NCI-H146 treated with DMSO at 0.1 percent for 48 hours (cell line): ENCODE measurements around the gene ABCC5.
"Not testable (repeated sequence)": the region's sequence is repeated elsewhere in the genome, so short reads cannot be mapped to it uniquely, and the experiment has no call there.

Source experiments
- DNase-seq: peaks from one replicate; lab custom pipeline; 2025; ENCODE audit not compliant: unreplicated experiment; lab: John Stamatoyannopoulos, UW

Gene ABCC5

DNA sequence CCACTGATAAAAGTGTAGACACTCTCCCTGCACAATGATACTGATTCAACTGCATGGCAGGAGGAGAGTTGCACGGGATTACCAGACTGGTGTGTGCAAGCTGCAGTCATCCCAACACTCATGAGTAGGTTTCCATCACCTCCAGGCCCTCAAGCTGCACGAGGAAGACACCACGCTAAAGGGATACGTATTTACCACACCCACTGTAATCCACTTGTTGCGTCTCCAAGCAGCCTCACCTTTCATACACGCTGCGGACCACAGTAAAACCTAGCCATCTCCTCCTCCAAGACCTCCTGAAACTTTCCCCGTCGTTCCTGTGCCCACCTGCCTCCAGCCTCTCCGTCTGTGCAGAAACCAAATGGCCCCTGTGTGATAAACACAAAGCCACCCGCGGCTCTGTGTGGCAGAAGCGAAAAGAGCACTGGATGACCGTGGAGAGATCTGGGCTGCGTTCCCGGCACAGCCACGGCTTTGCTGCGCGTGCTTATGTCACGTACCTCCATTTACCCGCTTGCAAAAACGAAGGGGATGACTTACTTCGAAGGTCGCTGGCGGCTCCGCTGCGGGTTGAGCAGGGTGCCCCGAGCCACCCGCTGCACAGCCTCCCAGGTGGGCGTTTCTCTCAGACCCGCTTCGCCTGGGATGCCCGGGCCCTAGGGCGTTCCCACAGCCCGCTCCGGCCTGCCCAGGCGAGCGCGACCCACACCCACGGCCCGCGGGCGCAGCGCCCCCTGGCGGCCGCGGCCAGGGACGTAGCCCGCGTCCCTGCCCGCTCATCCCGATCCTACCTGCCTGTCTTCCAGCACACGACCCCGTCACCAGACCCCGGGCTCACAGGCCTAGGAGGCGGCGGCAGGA lies 643 bp downstream of the ABCC5 start:
- DNase-seq: peak; percentile 65

DNA sequence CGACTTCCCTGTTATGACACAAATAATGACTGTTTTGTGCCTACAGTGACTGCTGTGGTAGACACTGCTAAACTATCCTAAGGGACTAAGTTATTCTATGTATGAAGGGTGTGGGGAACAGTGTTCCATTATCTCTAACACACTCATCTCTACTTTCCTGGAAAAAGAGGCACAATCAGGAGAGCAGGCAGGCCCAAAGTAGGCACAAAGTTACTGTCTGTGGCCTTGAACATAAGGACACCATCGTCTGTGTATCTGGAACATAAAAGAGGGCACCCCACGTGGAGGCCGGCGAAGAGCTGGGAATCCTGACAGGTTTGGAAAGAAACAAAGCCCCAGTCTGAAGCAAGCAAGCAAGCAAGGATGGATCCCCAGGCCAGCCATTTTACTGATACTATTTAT lies 1.5 kb downstream of the ABCC5 start:
- no peak for DNase-seq

DNA sequence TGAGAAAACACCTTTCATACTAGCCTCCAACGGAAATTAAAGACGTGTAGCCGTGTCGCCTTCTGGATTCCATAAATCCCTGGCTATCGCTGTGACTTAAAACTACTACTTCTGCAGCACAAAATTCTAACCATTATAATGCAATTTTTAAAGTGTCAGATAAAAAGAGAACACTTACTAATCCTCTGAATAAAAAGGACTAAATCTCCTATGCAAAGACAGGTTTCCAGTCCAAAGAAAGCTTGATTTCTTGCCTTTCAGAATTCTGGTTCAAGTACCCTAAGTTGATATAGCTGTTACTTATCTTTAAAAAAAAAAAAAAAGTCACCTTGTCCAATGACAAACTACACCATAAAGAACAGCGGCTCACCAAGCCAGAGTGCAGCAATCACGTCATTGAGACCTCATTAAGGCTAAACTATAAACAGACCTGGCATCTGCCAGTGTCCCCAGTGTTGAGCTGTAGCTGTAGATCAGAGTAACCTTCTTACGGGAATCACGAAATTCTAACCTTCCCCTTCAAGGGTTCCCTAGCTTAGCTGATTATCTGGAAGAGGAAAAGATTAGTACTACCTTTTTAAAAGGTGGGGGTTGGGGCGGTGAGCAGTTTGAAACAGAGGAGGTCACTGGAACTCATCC lies 2.2 kb downstream of the ABCC5 start:
- DNase-seq: no peak

DNA sequence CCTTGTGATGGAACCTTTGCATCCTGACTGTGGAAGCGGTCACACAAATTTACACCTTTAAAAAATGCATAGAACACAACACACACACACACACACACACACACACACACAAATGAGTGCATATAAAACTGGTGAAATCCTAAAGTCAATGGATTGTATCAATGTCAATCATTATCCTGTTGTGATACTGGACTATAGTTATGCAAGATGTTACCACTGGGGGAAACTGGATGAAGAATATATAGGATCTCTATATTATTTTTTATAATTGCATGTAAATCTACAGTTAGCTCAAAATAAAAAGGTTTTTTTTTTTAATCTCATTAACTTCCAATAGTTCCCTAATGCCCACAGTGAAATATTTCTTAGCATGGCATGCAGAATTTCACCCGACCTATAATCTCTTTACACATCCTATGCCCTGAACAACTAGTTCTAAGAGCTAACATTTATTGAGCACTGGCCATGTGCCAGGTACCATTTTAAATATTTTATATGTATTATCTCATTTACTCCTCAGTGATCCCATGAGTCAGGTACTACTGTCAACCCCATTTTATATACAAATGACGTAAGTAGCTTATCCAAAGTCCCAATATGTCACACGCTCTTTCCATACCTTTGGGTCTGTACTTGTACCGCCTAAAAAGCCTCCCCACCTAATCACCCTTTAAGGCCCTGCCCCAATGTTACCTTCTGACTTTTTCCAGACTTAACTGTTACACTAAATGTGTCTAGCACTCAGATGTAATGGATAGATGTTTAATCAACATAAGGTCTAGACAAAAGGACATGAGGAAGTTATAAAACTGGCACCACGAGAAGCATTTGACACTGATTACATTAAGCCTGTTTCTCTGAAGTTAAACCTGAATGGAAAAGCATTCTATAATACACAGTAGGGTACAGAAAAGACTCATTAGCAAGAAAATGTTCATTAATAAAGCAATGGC lies 5.5 kb downstream of the ABCC5 start:
- no peak for DNase-seq

DNA sequence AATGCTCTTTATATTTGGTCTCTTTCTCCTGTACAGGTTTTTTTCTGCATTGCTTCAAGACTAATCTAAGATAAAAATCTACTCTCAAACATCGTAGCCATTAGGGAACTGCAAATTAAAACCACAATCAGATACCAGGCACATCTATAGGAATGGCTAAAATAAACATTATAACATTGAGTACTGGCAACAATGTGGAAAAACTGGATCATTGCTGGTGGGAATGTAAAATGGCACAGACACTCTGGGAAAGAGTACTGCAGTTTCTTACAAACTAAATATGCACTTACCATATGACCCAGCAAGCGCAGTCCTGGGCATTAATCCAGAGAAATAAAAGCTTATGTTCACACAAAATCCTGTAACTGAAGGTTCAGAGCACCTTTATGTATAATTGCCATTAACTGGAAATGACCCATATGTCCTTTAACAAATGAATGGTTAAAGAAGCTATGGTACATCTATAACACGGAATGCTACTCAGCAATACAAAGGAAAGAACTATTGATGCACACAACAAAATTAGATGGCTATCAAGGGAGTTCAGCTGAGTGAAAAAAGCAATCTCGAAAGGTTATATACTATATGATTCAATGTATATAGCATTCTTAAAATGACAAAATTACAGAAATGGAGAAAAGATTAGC lies 6.3 kb downstream of the ABCC5 start:
- no peak for DNase-seq

DNA sequence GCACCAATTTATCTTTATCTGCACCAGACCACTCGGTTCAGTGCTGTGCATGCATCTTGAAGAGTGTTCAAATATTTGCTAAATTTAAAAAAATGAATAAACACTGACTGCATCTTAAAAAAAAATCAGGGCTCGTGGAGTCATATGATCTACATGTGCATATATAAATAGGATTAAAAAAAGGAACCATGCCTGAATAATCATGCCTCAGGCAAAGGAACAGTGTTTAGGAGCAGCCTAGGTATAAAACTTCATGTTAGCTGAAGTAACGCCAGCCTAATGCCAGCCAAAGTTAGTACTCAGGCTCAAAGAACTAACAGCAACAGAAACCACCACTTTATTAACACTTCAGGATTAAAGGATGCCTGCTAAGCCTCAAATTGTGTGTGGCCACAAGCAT lies 9.5 kb downstream of the ABCC5 start:
- no peak for DNase-seq

DNA sequence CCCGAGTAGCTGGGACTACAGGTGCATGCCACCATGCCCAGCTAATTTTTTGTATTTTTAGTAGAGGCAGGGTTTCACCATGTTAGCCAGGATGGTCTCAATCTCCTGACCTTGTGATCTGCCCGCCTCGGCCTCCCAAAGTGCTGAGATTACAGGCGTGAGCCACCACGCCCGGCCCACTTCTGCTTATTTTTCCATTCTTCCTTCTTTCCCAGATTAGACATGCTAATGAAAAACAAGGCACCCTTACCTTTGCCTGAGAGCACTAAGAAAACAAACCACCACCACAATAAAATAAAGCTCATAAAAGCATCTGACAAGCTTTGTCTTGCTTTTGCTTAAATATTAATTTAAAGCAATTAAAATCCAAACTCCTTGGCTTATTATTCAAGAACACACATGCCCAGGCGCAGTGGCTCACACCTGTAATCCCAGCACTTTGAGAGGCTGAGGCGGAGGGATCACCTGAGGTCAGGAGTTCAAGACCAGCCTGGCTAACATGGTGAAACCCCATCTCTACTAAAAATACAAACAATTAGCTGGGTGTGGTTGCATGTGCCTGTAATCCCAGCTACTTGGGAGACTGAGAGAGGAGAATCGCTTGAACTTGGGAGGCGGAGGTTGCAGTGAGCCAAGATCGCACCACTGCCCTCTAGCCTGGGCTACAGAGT lies 10.4 kb downstream of the ABCC5 start:
- DNase-seq: not testable (repeated sequence)

DNA sequence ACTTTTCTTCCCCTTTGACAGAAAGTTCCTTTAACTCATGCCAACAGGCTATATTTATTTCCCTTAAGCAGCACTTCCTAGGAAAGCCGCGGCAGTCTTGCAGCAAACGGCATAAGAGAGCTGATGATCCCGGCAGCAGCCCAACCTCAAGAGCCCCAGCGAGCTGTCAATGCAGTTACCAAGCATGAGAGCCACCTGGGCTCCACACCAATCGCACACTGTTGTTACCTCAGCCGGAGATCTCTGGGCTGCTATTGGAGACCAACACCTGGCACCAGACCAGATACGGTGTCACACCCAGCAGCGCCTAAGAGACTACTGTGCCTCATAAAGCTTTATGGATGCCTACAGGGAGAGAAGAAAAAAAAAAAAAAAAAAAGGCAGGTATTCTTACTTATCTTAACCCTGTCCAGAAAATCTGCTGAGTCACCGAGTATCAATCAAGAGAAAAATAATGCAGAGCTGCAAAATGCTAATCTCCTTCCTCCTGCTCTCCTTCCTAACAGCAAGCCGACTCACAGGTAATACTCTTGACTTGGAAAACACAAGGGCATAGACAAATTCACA lies 11.7 kb downstream of the ABCC5 start:
- DNase-seq: peak; percentile 99

DNA sequence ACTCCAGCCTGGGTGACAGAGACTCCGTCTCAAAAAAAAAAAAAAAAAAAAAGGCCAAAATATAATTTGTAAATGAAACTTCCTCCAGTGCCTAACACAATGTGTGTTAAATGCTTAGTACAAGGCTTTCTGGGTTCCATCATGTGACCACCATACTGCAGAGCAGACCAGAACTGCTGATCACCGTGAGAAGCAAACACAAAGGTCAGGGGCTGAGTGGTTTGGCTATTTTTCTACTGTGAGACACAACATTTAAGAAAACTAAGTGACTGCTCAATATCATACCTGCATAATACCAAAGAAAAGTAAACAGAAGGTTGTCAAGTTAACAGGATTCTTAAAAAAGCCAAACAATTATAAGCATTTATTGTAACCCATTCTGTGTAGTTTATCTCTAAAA lies 13.2 kb downstream of the ABCC5 start:
- DNase-seq: no peak

DNA sequence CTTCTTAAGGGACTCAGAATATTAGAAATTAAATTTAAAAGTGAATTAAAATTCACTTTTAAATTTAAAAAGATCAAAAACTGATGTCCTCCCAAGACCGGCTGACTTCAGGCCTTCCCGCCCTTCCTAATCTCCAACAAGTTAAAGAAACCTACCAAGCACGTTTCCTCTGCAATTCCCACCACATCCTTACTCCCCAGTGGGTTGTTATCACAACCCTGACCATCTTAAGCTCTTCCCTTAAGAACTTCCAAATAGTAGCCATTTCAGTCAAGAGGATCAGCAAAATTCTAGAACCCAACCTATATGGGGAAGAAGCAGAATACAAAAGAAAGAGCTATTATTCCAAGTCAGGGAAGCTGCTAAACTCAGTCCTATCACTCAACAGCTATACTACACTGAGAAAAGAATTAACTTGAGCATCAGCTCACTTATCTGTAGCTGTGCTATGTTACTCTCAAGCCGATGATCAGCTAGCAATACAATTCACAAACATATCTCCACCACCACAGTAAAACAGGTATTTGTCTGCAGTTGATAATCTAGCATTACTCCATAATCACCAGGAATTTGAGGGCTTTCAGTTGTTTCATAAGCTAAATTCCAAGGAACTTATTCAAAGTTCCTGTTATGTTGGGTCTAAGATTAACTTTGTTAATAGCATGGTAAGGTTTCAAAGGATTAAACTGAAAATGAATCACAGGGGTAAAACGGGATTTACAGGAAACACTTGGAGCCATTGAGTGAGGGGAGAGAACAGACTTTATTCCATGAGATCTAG lies 14.3 kb downstream of the ABCC5 start:
- DNase-seq: no peak

DNA sequence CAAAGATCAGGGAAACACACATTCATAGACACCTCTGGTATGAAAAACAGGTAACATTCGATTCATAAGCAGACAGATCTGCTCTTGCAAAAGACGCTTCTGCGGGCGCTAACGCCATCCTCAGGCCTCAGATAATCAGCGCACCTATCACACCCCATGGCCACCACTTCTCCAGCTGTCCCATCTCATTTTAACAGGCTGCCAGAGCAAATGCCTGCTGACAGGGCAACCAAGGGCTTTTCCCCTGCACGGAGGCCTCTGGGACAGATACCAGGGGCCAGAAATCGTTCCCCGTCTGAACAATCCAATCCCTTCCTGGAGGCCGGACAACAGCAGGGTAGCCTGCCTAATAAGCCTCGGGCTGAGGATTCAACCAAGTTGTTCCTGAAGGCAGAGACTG lies 15.2 kb downstream of the ABCC5 start:
- no peak for DNase-seq

DNA sequence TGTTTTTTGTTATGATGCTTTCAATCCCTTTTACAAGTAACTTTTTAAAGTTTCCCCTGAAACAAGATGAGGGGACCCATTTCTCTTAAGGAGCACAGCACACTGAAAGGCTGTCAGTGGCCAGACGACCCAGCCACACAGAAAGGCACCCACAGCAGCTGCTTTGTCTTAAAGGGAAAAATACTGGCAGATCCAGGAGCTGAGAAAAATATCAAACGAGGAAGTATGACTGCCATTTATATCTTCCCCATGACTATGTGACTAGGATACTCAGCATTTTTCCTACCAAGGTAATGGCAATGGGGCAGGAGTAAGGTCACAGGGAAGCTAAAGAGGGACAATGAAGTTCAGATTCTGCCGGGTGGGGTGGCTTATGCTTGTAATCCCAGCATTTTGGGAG lies 15.9 kb downstream of the ABCC5 start:
- no peak for DNase-seq

DNA sequence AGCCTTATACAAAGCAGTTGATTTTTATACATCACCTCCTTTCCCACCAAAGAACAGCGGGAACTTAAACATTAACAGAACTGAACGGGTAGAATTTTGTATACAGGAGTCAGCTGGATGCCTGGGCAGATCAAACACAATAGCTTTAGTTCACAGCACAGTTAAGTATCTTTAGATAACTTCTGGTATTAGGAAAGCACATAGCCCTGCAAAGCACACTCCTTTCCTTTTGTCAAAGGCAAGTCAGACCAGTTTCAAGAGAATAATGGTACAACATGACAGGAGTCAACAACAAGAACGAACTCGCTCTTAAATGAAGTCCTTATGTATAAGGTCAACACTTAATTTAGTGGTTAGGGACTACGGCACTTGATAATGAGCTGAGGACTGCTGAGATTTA lies 26.3 kb downstream of the ABCC5 start:
- DNase-seq: no peak

DNA sequence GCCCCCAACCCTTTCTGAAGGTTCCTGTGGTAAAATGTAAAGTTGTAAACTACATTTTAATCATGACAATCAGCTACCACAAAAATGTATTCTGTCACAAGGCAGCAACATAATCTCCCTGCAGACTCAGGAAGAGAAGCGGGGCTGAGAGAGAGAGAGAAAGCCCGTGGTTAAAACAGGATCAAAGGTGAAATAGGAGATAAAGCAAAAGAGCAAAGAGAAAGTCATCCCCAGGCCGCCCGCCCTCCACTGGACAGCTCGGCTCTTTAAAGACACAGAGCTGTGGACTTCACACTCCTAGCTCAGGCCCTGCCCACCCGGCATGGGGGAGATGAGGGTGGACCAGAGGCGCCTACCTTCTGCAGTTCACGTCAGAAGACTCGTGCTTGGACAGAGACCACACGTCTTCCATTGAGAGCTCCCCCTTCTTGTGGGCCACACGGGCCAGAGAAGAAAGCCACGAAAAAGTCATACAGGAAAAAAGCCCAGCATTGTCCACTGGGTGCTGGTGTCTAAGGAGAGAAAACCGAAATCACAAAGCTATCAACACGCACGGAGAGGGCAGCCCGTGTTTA lies 29.4 kb downstream of the ABCC5 start:
- DNase-seq: no peak

DNA sequence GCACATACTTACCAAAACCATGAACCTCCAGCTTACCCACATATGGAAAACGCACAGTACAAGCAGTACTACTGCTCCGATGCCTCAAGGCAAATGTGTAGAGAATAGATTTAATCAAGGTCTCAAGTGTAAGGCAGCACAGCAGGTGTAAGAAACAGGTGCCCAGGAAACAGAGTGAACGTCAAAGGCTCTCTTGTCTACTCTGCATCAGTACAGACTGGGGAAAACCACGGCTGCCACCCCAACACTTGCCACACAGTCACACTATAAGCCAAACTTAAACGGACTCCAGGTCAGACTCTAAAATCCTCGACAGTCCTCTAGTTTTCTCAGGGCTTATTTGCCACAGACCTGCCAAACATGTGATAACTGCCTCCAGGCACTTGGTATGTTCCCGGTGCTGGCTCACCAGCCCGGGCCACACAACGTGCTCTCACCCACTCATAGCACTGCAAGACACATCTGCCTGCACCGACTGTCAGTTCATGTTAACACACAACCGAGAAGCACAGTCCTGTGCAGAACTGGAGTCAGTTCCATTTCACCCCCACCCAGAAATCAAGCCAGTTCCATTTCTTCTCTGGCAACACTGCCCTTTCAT lies 30.6 kb downstream of the ABCC5 start:
- DNase-seq: no peak

DNA sequence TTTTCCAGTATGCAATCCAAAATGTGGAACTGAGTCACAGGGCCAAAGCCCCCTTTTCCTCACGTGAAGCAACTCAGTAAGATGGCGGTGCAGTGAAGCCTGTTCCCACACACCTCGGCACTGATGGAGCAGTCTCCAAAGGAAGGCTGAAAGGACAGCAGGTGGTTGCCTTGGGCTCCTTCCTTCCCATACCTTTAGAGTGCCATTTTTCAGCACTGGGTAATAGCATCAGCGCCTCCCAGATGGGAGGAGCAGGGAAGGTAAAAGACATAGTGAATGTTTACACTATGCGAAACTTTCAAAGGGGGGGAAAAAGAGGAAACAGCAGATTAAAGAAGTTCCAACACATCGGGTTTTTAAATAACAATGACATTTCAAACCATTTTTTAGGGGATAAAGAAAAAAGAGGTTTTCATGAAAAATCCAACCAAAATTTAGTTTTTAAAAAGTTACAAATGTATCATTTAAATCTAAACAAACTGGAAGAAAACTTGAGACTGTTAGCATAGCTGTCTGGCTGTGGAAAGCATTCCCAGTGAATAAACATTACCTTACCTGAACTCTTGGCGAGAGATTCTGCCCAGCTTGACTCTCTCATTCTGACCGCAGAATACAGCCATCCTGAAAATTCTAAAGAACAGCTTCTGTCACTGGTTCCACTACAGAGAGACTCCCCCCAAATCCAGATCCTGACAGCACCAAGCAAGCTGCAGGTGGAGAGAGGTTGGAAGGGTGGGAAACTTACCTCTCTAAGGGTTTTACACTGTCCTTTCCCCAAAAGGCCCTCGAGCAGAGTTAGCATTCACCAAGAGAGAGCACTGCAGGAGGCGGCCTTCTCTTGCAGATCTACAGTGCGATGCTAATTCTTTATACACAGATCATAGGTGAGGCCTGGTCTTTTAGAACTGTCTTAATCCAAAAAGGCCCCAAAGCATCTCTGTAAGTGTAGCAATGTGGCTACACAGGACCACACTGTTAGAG lies 32.6 kb downstream of the ABCC5 start:
- DNase-seq: no peak

DNA sequence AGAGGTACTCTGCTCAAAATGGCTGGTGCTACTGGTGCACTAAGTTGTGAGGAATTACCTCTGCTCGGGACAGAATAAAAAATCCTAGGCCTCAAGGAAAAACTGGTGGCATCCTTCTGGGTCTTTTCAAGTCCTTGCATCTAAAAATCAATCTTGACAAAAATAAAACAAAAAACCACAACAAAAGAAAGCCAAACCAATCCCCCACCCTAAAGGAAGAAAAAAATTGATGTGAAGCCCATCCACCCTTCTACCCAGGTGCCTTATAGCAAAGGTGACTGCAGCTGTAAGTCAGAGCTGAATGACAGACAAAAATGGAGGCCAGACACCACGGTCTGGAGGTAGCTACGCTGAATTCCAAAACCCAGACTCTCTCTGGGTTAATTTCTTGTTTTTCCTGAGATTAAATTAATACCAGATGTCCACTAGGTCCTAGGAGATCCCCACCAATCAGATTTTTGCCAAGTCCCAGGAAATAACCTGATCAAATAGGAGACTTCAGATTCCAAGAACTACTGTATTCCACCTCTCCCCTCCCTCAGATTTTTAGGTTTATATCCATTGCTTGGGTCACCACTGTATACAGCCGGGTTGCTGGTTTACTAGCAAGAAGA lies 33.5 kb downstream of the ABCC5 start:
- no peak for DNase-seq
